Esophagus squamous epithelium (tissue), 4 donors: ENCODE measurements around the gene PNLDC1.

Experiments used
- CTCF ChIP-seq, 6 experiments: fragments of 450-650 bp in 4 of 6; fragments of 200-600 bp in 2 of 6; sonication (generic) in 2 of 6; IDR thresholded peaks; one replicate each; pipeline ENCODE4 v1.5.1; 2016 to 2019; ENCODE audit warnings: antibody characterized with exemption in 6 of 6, mild to moderate bottlenecking in 4 of 6, moderate library complexity in 4 of 6
- POLR2A ChIP-seq, 4 donors: fragments of 450-650 bp; IDR thresholded peaks; one replicate each; pipeline ENCODE4 v1.6.1; 2017; ENCODE audit warnings: antibody characterized with exemption in 4 of 4, mild to moderate bottlenecking in 4 of 4, moderate library complexity in 3 of 4

DNA sequence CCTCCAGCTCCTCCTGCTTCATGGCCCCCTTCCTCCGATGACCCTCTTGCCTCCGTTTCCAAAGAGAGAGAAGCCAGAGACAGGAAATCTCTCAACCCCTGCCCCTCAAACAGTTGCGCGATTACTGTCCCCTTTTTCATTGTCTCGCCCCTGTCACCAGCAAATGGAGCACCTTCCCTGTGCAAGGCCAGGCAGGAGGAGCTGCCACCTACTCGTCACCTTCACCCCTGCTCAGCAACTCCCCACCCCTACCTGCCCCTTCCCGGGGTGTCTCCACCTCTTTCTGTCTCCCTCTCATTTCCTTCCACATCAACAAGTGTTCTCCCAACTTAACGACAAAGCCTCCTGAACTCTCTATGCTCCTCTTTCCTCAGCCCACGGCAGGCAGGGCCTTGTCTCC is 13.7 kb downstream of the PNLDC1 start:
- no peak for TF ChIP-seq CTCF (IDR thresholded peaks at IDR 0.05)
- no peak for TF ChIP-seq POLR2A (IDR thresholded peaks at IDR 0.05)
